G401.6 (cell line): ENCODE results near the gene TTC38.

Source experiments
- FAIRE-seq: peaks from 2 replicates; lab custom pipeline; 2012; peaks lifted over from hg19 to GRCh38; lab: Jason Lieb, UNC

Gene TTC38

DNA sequence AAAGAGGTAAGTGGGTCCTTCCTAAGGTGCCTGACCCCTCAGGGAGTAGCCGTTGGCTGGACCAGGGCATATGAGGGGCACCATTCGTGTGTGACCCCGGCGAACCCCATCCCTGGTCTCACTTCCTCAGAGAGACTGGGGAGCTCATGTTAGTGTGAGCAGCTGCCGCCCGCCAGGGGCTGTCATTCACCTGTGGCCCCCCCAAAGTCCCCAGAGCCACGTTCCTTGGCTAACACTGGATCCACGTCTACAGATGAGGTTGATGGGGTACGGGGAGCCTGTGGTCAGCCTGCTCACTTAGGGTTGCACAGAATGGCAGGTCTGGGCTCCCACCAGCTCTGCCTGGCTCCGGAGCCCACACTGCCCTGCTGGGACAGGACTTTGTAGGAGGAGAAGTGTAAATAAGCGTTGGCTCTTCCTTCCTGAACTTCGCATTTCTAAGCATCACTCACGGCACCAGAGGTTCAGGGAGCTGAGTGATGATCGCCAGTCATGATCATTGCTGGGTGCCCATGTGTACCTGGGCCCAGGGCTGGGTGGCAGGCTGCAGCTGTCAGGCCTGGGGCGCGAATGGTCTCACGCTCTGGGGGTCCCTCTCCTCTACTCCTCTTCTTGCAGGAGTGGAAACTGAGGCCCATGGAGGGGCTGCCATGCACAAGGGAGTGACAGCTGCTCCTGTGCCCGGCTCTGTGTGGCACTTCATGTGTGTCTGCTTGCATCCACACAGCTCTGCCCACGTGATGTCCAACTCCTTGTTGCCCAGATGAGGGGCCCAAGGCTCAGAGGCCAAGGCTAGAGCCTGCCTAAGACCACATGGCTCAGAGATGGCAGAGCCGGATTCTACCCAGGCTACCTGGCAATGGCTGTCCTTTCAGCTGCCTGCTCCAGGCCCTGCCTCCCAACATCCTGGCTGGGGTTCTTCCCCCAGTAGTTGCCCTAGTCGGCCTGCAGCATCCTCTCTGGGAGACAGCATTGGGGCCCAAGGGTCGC lies 11.1 kb downstream of the TTC38 start:
- no peak for FAIRE-seq

DNA sequence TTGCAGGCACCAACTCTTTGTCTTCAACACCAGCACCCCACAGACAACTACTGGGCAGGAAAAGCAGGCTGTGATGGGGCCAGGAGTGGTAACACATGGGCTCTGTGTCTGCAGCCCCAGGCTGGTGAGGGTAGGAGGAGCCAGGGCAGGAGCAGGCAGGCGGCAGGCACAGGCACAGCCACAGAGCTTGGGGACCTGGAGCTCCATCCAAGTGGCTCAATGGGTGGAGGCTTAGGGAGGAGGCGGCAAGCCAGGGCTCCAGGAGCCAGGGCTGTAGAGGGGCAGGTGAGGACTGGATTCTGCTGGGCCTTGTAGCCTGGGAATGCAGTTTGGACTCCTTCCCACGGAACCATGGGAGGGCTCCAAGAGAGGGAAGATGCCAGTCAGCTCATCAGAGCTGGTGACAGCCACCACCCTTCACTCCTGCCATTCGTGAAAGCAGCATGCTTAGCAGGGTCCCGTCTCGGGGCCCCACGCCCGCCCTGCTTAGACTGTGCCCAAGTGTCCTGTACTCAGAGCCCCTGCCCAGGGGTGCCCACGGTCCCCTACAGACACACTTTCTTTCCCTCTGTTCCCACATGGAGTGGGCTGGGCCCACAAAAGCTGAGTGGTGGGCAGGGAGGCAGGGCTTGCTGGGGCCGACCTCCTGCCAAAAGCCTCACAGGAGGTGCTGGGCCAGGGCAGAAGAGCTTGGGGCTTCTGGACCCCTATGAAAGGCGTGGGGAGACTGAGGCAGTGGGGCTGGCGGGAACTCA lies 12.4 kb downstream of the TTC38 start:
- no peak for FAIRE-seq

DNA sequence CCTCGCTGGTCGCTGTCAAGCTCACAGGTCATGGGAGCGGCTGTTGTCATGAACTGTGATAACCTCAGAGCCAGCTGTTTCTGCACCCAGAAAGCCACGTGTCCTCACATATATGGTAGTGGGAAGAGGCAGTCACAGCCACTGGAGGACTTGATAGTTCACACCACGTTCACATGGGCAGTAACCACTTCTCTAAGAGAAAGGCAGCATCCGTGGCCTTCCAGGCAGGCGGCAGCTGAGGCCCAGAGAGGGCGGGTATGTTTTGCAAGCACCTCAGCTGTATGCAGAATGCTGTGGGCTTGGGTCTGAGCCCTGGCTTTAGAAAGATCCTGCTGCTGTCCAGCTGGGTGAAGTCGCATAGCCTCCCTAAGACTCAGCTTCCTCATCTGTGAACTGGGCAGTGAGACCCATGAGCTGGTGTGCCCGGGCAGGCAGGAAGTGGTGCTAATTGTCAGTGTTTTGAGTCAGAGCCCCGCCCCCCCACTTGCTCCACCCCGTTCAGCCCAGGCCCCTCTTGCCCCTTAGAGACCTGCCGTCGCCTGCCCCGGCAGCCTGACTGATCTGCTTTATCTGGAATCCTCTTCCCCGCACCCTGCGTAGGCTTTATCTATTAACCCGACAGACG lies 13.3 kb downstream of the TTC38 start:
- no peak for FAIRE-seq

DNA sequence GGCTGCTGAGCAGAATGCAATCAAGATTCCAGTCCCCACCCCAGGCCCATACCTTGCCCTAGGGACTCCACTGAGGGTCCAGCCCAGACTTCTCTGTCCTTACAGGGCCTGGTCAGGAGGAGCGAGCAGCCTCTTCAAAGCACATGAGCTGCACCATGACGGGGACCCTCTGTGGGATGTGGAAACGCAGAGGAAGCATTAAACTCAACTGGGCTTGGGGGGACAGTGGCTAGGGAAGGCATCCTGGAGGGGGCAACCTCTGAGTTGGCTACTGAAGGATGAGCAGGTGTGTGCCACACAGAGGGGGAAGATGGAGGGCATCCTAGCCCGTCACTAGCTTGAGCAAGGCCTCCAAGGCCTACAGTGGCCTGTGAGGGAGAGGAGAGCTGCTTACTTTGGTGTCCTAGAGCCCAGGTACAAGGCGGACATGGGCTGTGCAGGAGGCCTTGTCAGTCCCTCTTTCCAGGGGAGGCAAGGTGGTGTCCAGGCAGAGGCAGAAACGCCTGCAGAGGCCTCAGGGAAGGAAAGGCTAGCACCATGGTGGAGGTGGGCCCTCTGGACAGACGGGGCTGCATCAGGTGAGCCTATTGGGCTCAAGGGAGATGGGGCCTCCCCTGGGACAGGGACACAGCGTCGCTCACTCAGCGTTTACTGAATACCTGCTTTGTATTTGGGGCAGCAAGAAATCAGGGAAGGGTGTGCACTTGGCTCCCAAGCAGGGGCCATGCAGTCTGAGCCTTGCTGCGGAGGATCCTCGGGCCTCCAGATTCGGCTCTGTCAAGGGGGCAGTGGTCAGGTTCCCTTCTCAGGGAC lies 14.3 kb downstream of the TTC38 start:
- FAIRE-seq = no peak

DNA sequence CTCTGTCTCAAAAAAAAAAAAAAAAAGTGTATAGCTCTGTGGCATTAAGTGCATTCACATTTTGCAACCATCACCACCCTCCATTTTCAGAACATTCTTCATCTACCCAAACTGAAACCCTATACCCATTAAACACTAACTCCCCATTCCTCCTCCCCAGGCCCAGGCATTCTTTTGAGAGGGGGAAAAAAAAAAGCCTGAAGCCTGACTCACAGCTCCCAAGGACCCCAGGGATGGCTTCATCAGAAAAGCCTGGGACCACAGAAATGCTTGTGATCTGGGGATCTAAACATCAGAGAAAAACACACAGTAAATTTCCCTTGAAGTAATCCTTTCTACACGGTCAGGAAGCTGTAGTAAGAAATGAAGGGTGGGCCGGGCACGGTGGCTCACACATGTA lies 18.2 kb downstream of the TTC38 start:
- no peak for FAIRE-seq

DNA sequence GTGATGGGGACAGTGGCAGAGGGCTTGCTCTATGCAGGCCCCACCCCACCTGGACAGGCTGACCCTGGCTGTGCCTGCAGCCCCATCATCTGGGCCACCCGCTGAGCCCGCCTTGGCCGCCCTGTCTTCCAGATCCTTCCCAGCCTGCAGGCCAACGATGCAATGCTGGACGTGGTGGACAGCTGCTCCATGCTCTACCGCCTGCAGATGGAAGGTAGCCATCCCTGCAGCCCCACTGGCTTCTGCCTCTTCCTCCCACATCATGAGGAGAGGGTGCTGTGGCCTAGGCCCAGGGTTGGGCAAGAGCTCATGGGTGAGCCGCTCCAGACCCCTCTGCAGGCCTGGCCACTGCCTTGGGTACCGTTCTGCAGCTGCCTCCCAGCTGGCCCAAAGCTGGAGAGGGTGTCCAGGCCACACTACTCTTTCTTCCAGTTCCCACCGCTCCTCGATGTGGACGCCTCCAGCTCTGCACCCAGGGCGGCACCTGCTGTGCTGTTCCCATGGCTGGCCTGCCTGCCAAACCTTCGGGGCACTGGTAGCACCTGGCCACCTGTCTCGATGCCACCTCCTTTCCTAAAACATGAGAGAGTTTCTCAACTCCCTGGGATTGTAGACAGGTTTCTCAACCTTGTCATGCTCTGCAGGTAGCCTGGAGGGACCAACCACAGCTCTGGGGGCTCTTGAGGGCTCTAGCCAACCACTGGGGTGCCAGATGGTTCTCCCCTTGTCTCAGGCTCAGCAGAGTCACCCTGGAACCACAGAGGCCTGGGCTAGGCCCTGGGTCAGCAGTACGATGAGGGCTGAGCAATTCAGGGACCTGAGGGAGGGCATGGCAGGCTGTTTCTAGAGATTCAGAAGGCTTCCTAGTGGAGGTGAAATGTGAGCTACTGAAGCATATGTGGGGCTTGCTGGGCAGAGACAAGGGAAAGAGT lies 19.4 kb downstream of the TTC38 start:
- FAIRE-seq = no peak

DNA sequence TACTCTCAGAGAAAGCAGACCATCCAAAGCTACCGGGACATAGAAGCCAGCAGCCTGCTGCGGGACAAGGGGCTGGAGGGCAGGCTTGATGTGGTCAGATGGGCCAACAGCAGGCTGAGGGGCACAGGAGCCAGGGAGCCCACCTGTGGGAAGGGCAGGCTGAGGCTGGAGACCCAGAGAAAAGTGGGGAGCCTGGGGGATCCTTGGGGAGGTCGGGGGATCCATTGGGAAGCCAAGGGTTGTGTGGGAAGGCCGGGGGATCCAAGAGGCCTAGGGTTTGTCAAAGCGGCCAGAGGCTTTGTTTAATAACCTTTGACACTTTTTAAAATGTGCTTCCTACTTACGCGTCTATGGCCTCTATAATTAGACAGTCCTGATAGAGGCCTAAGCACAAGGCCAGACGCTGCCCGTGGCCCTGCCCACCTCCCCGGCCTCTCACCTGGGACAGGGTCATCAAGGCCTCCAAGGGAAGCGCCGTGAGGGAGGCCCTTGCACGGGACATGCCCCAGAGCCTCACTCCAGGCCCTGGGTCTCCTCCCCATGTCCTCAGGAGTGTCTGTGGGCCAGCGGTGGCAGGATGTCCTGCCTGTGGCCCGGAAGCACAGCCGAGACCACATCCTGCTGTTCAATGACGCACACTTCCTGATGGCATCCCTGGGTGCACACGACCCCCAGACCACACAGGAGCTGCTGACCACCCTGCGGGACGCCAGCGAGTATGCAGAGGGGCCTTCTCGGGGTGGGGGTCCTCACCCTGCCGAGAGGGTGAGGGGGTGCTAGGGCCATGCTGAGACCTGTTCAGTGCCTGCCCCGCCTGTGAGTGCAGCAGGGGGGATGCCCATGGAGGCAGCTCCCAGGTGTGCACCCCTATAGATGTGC lies 20.3 kb downstream of the TTC38 start:
- FAIRE-seq = no peak

DNA sequence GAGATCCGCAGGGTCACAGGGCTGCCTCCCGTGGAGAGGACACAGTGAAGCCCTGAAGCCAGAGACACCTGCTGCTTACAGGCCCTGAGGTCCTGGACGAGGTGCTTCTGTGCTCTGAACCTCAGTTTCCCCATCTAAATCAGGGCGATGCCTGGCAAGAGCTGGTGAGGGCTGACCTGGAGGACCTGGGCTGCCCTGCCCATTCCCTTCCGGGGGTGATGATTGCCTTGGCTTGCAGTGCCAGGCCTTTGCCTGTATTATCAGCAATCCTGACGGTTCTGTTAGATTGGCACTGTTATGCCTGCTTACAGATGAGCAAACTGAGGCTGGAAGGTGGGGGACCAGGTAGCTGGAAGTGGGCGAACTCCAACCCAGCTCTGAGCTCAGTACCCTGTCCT lies 21.0 kb downstream of the TTC38 start:
- FAIRE-seq = no peak

DNA sequence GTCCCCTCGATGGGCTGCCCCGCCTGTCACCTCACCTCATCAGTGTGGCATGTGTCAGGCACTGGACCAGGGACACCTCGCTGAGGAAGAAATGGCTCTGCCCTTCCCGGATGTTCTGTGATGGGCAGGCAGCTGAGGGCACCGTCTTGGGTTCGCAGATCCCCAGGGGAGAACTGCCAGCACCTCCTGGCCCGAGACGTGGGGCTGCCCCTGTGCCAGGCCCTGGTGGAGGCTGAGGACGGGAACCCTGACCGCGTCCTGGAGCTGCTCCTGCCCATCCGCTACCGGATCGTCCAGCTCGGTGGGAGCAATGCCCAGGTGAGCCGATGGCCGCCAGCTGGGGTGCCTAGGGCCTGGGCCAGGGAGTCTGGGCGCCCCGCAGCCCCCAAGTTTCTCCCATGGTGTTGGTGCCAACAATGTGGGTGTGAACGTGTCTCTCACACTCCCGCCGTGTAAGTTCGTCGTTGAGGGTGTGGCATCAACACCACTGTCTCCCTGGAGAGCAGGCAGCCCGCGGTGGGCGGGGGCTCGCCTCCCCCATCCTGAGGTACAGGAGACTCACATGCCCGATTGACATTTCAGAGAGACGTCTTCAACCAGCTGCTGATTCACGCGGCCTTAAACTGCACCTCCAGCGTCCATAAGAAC lies 21.6 kb downstream of the TTC38 start:
- FAIRE-seq = no peak

DNA sequence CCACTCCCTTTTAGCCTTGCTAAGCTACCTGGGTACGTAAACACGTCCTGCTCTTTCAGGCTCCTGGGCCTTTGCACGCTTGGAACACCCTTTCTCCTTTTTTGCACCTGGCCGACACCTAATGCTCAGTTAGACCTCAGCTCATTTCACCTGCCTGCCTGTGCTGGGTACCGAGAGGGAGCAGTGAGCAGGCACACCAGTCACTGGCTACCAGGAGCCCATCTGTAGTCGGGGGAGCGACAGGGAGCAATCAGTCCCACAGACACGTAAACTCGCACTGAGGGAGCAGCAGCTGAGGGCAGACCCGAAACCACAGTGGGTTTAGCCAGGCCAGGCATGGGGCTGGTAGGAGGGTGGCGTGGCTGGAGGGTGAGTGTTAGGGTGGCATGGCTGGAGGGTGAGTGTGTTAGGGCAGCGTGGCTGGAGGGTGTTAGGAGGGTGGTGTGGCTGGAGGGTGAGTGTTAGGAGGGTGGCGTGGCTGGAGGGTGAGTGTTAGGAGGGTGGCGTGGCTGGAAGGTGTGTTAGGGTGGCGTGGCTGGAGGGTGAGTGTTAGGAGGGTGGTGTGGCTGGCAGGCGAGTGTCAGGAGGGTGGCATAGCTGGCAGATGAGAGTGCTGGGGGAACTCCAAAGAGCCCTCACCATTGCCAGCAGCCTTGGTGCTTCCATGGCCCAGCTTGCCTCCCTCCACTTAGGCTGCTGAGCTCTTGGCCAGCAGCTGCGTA lies 22.5 kb downstream of the TTC38 start:
- no peak for FAIRE-seq

DNA sequence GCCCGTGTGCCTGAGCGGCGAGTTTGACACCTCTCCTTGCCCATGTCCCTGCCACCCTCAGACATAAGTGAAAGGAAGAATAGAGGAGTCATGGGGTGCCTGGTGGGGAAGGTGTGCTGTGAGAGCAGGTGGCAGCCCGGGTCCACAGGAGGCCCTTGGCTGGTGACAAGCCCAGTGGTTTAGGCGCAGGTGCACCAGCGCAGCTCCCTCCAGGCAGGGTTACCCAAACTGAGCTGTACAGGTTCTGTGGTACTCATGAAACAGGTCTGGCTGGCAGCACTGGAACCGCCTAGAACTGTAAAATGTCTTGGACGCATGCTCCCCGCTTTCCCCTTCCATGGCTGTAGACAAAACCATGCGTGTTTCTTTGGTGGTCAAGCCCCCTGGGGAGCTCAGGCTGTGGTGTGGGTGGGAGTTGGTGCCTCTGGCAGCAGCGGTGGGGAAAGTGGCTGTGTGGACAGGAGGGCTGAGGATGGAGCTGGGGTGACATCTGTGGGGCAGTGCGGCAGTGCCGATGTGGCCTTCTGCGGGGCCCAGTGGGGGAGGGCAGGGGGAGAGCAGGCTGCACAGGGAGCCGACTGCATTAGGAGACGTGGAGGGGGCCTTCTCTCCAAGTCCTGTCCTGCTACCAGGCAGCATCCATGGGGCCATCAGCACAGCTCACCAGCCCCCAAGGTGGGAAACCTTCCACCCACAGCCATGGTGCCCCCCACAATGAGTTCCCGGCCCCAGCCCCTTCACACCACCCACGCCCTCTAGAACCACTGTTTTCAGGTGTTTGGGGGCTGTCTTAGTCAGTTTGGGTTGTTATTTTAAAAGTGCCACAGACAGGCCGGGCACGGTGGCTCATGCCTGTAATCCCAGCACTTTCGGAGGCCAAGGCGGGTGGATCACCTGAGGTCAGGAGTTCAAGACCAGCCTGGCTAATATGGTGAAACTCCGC lies 23.3 kb downstream of the TTC38 start:
- no peak for FAIRE-seq

DNA sequence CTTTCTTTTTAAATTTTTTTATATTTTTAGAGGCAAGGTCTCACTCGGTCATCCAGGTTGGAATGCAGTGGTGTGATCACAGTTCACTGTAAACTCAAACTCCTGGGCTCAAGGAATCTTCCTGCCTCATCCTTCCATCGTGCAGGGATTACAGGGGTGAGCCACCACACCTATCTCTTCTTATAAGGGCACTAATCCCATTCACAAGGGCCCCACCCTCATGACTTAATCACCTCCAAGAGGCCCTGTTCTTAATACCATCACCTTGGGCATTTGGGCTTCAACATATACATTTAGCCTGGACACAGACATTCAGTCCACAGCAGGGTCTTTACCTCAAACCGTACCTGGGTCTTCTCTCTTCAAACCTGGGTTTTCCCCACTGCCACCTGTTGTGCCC lies 24.4 kb downstream of the TTC38 start:
- FAIRE-seq = no peak

DNA sequence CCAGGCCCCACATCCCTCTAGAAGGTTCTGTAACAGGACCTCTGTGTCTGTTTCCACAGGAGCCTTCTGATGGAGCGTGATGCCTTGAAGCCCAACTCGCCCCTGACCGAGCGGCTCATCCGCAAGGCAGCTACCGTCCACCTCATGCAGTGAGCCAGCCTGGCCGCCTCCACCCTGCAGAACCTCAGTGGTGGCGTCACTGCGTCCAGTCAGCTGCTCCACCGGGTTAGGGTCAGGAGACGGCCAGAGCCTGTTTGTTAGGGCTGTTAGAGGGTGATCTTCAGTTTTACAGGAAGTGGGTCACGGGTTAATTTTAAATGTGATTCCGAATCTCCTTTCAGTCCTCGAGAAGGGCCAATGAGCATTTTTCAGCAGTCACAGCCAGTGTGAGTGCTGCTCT lies 24.9 kb downstream of the TTC38 start:
- no peak for FAIRE-seq

DNA sequence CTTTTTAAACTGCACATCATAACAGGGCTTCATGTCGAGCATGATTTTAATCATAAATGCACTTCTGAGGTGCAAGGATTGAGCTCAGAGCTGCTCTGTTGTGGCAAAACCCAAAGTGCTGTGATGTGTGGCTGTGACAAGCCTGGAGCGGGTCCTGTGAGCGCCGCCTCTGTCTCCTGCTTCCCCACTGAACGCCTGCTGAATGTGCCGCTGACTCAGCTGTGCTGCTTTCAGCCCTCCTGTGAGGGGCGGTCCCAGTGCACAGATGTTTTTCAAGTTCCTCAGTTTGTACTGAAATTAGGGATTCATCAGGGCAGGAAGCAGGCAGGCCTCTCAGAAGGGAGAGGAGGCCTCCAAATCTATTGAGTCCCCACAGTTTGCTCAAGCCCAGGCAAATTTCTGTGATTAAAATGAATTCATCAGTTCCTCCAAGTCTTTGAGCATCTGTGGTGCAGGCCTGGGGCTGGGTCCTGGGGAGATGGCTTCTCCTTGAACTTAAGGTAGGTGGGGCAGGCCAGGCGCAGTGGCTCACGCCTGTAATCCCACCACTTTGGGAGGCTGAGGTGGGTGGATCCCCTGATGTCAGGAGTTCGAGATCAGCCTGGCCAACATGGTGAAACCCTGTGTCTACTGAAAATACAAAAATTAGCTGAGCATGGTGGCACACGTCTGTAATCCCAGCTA lies 25.9 kb downstream of the TTC38 start:
- FAIRE-seq = no peak

DNA sequence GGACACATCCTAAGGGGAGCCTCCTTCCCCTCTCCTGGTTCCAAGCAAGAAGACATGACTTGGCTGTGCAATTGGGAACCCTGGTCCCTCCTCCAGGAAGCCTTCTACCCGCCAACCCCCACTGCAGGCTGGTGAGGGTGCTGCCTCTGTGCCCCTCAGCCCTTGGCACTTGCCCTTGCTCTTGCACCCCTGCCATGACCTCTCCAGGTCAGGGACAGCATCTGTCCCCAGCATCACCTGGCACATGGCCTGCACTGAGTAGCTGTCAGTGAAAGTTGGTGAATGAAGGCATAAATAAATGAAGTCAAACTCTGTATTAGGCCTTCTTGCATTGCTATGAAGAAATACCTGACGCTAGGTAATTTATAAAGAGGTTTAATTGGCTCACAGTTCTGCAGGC lies 27.0 kb downstream of the TTC38 start:
- no peak for FAIRE-seq

DNA sequence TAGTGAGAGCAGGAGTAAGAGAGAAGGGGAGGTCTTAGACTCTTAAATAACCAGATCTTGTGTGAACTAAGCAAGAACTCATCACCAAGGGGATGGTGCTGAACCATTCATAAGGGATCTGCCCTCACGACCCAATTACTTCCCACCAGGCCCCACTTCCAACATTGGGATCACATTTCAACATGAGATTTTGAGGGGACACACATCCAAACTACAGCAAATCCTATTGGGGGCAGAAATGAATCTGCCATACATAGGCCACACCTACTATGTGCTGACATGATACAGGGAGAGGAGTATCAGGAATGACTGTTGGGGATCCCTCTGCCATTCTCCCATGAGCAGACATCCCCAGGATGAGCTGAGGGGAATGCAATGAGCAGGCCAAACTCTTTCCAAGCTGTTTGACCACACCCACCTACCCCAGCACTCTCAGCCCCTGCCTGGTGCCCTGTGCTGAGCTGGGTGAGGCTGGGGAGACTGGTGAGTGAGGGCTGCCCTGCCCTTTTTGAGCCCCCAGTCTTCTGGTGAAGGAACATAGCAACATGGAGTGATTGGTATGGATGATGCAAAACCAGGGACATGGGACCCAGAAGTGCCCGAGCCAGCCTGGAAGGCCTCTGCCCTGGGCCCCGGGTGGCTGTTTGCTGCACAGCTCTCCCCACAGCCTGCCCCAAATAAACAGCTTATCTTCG lies 27.6 kb downstream of the TTC38 start:
- FAIRE-seq = no peak
